AG08396 (cell line): ENCODE measurements around the gene NPM3.
"Not testable (repeated sequence)": the region's sequence is repeated elsewhere in the genome, so short reads cannot be mapped to it uniquely, and the experiment has no call there.

Source experiments
- DNase-seq: peaks from one replicate; pipeline ENCODE4 v3.0.0; 2012; ENCODE audit warnings: low spot score, mixed read lengths

NPM3 gene

GRCh38 chr10:101807158-101807557 lies 23.9 kb upstream of the NPM3 start:
- DNase-seq: no peak

DNA sequence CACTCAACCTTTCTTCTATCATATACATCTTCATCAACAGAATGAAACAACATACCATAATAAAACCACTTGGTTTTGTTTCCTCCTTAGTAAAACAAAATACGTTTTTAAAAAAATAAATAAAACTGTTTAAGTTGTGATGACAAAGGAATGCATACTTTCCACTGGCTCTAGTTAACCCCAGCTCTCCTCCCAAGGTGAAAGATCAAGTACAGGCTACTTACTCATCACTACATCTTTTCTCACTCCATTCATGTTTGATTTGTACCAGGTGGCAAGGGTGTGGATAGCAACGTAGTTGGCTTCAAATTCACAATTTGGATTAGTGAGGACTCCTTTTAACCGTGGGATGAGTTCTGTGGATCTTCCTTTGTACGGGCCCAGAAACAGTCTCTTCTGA lies 20.3 kb upstream of the NPM3 start:
- no peak for DNase-seq

GRCh38 chr10:101797403-101798059 lies 14.3 kb upstream of the NPM3 start:
- no peak for DNase-seq

GRCh38 chr10:101793526-101793925 lies 10.3 kb upstream of the NPM3 start:
- no peak for DNase-seq

DNA sequence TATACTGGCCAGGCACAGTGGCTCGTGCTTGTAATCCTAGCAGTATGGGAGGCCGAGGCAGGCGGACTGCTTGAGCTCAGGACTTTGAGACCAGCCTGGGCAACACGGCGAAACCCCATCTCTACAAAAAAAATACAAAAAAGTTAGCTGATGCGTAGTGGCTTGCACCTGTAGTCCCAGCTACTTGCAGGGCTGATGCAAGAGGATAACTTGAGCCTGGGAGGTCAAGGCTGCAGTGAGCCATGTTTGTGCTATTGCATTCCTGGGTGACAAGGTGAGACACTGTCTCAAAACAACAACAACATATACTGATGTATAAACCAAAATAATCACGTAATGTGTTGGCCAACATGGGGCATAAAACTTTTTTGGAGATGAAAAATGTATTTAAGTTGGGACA lies 6.4 kb upstream of the NPM3 start:
- no peak for DNase-seq

- DNase-seq: not testable (repeated sequence)
These were observed 6.0 kb upstream of the NPM3 start for GRCh38 chr10:101789231-101789630.

DNA sequence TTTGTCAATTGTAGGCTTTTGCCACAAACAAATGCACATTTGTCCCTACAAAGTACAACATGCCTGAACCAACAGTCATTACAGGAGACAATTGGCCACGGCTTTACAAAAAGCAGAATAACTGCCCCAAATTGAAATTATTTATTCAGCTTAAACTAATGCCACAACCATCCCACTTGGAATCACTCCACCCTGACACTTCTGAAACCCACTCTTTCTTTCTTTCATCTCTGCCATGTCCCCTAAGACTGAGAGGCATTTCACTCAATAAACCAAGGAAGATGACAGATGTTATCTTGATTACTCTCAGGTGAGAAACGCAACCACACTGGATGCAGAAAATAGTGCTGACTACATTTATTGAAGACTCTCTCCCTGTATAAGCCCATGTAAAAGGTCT lies 2.6 kb upstream of the NPM3 start:
- DNase-seq: no peak

DNA sequence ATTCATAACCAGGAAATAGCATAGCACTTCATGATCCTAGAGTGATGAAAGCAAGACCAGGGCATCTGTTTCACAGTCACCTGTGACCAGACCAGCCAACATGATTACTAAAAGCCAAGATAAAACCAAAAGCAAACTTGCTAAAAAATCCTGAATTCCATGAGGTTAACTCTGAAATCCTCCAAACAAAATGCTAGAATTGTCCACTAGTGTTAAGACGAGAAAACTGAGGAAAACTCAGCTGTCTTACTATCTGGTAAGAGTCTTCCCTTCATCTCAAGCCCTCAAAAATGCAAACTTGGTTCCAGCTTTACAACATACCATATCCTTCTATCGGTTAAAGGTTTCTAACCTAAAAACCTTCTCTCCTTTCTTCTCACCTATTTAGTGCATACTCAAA lies 1.3 kb upstream of the NPM3 start:
- no peak for DNase-seq

GRCh38 chr10:101783736-101784118 lies 481 bp upstream of the NPM3 start:
- peak; percentile 26 for DNase-seq

GRCh38 chr10:101781984-101782810 lies 1.0 kb downstream of the NPM3 start:
- DNase-seq: peak; percentile 3

DNA sequence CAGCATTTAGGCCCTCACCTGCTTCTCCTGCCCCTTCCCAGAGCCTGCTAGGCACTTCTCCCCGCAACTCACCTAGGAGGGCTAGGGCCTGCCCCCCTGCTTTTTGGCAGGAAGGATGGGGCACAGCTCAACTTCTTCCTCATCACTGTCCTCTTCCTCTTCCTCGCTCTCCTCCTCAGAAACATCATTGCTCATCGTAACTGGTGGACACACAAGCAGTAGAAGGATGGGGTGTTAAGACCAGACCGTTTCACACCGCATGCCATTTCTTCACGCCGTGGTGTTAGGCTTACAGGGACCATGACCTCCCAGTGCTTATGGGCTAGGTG lies 1.6 kb downstream of the NPM3 start:
- DNase-seq: peak; percentile 8

- DNase-seq: peak; percentile 91
These were observed 2.2 kb downstream of the NPM3 start for GRCh38 chr10:101780818-101781654.

GRCh38 chr10:101780187-101780817 lies 2.9 kb downstream of the NPM3 start:
- DNase-seq: peak; percentile 5

DNA sequence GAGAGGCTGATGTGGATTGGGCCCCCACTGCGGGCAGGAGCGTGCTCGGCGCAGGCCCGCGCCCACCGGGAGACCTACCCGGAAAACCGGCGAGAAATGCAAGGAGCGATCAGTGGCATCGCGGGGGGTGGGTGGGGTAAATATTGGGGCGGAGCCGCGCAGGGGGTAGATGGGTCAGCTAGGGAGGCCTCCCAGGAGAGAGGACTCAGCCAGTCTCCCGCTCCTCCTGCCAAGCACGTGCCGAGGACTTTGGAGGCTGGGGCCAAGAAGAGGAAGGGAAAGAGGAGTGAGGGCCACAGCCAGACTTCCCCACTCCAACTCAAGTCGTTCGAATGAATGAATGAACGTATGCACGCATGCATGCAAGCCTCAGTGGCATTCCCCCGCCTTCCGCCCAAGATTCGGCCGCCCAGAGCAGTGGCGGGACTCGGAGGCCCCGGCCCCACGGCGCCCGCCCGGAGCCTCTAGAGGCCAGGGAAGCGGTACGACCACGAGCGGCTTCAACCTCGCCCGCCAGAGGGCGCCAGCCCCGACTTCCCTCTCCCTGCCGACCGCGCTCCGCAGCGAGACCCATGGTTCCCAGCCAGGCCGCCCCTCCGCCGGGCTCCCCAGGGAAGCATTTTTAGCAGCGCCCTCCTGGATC lies 3.6 kb downstream of the NPM3 start:
- DNase-seq: peak; percentile 87

- DNase-seq: peak; percentile 27
These were observed 4.3 kb downstream of the NPM3 start for GRCh38 chr10:101778781-101779543.

DNA sequence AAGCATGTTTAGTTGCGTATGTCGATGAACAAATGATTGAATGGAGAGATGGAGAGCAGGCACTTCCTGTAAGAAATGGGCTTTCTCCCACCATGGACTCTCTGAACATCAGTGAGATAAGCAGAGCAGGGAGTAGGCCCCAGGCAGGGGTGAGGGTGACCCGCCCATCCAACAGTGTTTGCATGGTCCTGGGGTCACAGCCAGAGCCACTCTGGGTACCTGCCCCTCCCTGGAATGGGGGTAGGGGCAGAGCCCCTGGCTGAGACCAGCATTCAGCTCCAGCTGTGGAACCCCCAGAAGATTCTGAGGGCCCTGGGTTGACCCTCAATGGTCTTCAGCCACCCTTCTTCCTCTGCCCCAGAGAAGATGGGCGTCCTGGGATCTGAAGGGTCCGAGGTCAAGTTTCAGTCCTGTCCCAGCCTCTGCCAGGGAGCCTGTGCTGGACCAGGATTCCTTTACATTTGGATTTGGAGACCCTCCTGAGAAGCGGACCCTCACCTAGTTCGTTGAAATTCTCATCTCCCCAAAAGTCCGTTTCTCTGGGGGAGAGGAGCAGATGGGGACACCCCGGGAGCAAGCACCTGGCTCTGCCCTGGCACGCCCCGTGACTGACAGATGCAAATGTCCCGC lies 5.0 kb downstream of the NPM3 start:
- DNase-seq: no peak

DNA sequence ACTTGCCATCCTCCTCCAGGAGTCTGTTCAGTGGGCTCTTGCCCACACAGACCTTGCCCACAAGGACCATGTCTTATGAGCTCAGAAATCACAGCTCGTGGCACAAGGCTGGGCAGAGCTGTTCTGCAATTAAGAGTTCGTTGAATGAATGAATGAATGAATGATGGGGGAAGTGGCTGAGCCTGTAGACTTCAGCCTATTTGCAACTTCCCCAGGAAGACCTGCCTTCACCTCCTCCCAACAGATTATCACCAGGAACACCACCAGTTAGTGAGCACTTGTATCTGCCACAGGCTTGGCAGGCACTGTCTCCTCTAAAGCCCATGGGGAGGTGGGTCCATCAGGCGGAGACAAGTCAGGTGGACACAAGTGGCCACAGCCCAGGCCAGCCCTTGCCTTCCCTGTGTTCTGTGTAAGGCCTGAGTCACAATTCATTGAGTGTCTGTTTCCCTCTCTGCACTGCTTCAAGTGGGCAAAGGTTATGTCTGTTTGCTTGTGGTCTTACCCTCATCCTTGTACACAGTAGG lies 5.6 kb downstream of the NPM3 start:
- DNase-seq: peak; percentile 39

DNA sequence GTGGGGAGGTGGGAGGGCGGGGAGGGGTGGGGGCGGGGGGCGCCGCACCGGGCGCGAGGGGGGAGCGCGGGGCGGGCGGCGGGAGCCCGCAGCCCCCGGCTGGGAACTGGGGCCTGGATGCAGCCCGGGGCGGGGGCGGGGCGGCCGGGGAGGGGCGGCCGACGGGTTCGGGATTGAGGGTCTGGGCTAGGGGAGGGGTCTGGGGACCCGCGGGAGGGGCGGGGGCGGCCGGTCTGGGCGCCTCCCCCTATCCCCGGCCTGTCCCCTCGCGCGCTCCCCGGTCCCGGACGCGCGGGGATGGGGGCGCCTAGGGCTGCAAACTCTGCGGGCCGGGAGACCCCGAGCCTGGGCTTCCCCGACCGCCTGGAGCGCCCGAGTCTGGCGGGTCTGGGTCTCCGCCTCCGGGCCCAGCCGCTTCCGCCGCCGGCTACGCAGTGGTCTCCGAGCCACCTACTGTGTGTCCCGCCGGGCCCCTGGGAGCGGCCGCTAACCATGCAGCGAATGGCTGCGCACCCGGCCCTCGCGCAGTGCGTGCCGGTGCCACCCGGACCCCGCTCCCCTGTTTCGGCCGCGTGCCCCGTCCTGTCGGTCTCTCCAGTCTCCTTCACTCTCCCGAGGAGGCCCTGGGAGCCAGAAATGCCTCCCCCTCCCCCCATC lies 7.0 kb downstream of the NPM3 start:
- peak; percentile 11 for DNase-seq

GRCh38 chr10:101775273-101776160 lies 7.7 kb downstream of the NPM3 start, which contains the start of gene FGF8:
Gene FGF8 (minus strand): TSS chr10:101776114. CDS start chr10:101775900, 214 bp downstream.
- DNase-seq: peak; percentile 58
